ENCODE results near the gene THRA.

The THRA gene

GRCh38 chr17:40026816-40027613 lies 35.8 kb upstream of the THRA start:
- peak; percentile 38 for DNase-seq

GRCh38 chr17:40027614-40028012 lies 35.2 kb upstream of the THRA start:
- no peak for DNase-seq

GRCh38 chr17:40028595-40028994 lies 34.2 kb upstream of the THRA start:
- no peak for DNase-seq

- no peak for DNase-seq
These were observed 31.1 kb upstream of the THRA start for GRCh38 chr17:40031706-40032105.

- DNase-seq, result no peak
These were observed 30.1 kb upstream of the THRA start for GRCh38 chr17:40032322-40033320.

- DNase-seq, result no peak
These were observed 29.4 kb upstream of the THRA start for GRCh38 chr17:40033339-40033738.

- no peak for DNase-seq
These were observed 28.2 kb upstream of the THRA start for GRCh38 chr17:40034426-40035161.

- DNase-seq, result no peak
These were observed 27.6 kb upstream of the THRA start for GRCh38 chr17:40035162-40035559.

- no peak for DNase-seq
These were observed 23.8 kb upstream of the THRA start for GRCh38 chr17:40038882-40039513.

- no peak for DNase-seq
These were observed 21.6 kb upstream of the THRA start for GRCh38 chr17:40041196-40041595.

- DNase-seq, result no peak
These were observed 6.3 kb upstream of the THRA start for GRCh38 chr17:40056379-40057015.

GRCh38 chr17:40058186-40058784 lies 4.5 kb upstream of the THRA start:
- no peak for DNase-seq

GRCh38 chr17:40058865-40059264 lies 3.9 kb upstream of the THRA start:
- DNase-seq, result no peak

GRCh38 chr17:40059729-40060475 lies 2.9 kb upstream of the THRA start:
- DNase-seq, result no peak

- no peak for DNase-seq
These were observed 1.7 kb upstream of the THRA start for GRCh38 chr17:40060887-40061608.

- DNase-seq, result no peak
These were observed 1.1 kb upstream of the THRA start for GRCh38 chr17:40061609-40062038.

GRCh38 chr17:40063187-40063771 lies 514 bp downstream of the THRA start:
- no peak for DNase-seq

- DNase-seq, result no peak
These were observed 1.3 kb downstream of the THRA start for GRCh38 chr17:40063901-40064531.
